ENCODE results near the gene KCNIP1. TPM values are rescaled to one million over a fixed set of nuclear protein-coding genes. Genes with fewer than 3 reads are reported as not detected.
A peak's percentile ranks its signal among the peaks of the same experiment; 100 is the strongest.

The KCNIP1 gene
- total and polyA plus RNA-seq, 8 donors: 0.35 to 4.9 (median 2.5) TPM

DNA sequence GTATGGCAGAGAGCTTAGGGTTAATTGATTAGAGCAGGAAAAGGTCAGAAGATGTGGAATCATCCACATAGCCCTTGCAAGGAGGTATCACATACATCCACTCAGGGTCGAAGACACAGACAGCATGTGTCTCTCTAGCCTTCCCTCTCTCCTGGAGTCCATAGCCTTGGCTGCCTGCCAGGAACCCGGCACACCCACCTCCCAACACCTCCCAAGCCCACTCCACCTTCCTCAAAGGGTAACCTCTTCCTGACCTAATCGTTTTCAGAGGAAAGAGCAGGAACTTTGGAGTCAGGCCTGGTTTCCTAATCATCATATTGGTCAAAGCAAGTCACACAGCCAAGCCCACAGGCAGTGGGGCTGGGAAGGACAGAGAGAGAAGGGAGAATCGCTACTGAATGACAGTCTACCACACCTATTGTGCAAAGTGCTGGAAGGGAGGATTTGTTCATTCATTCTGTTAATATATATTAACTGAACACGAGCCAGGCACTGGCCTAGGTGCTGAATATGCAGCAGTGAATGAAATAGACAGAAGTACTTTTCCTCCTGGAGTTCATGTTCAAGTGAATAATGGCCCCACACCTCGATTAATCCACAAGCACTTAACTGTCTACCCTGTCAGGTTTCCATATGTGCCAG is 107.8 kb downstream of the KCNIP1 start:
- no peaks in the 10 kb centered on the region for H3K36me3 ChIP-seq
- no peaks in the 10 kb centered on the region for H3K27me3 ChIP-seq
- no peaks in the 10 kb centered on the region for H3K9me3 ChIP-seq
- ATAC-seq (no peak), DNase-seq (no peak)
- TF ChIP-seq, protein P1, sequence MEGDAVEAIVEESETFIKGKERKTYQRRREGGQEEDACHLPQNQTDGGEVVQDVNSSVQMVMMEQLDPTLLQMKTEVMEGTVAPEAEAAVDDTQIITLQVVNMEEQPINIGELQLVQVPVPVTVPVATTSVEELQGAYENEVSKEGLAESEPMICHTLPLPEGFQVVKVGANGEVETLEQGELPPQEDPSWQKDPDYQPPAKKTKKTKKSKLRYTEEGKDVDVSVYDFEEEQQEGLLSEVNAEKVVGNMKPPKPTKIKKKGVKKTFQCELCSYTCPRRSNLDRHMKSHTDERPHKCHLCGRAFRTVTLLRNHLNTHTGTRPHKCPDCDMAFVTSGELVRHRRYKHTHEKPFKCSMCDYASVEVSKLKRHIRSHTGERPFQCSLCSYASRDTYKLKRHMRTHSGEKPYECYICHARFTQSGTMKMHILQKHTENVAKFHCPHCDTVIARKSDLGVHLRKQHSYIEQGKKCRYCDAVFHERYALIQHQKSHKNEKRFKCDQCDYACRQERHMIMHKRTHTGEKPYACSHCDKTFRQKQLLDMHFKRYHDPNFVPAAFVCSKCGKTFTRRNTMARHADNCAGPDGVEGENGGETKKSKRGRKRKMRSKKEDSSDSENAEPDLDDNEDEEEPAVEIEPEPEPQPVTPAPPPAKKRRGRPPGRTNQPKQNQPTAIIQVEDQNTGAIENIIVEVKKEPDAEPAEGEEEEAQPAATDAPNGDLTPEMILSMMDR (IDR thresholded peaks at IDR 0.05): no peak
- intact Hi-C loops (cut with DNase I): no loop called here
- H3K4me1 ChIP-seq: no peaks in the 10 kb centered on the region
- no peak overlapping the region for H3K27ac ChIP-seq
- H3K4me3 ChIP-seq: no peak overlapping the region

DNA sequence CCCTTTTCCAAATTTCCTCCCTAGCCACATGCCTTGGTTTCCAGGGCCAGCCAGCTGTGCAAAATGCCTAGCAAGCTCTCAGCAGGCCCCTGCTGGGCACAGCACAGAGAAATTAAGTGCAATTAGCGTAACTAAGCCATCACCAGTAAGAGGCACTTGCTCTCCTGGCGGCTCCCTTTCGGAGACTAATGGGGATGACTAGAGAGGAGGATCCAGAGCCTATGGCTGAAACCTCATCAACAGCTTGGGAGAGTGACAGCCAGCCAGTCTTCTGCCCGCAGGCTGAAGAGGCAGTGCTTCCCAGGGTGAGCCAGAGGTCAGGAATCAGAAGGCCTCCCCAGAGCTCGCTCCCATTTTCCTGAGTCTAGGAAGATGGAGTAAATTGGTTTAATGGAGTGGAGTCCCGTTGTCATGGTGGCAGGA is 108.4 kb downstream of the KCNIP1 start:
- H3K27me3 ChIP-seq: no peaks in the 10 kb centered on the region
- H3K4me1 ChIP-seq: no peaks in the 10 kb centered on the region
- H3K4me3 ChIP-seq: no peak overlapping the region
- no peaks in the 10 kb centered on the region for H3K9me3 ChIP-seq
- DNase-seq (no peak), ATAC-seq (no peak)
- H3K36me3 ChIP-seq: no peaks in the 10 kb centered on the region
- TF ChIP-seq, protein P1 (IDR thresholded peaks at IDR 0.05): no peak
- intact Hi-C loops (cut with DNase I): no loop called here
- no peak overlapping the region for H3K27ac ChIP-seq

DNA sequence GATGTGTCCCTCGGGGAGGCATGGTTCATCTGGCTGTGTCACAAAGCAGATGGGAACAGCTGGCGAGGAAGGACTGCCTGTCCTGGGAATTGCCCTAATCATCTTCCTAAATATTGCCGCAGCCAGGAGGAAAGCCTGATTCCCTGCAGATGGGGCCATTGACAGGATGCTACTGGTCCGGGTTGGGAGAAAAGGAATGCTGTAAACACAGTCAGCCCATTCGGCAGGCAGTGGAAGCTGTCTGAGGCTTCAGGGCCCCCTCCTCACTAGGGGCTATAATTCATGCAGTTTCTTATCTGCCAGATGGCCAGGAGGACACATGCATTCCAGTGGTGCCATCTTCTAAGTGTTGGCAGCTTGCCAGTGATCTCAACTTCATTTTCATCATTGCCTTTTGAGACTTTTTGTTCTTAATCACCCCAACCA is 110.3 kb downstream of the KCNIP1 start:
- DNase-seq (no peak), ATAC-seq (no peak)
- Histone ChIP-seq H3K27me3 (no peaks in the 10 kb centered on the region), H3K4me1 (no peaks in the 10 kb centered on the region), H3K27ac (no peak overlapping the region), H3K4me3 (no peak overlapping the region), H3K9me3 (no peaks in the 10 kb centered on the region), H3K36me3 (no peaks in the 10 kb centered on the region)
- TF ChIP-seq, protein P1 (IDR thresholded peaks at IDR 0.05): no peak
- intact Hi-C loops (cut with DNase I): no loop called here

DNA sequence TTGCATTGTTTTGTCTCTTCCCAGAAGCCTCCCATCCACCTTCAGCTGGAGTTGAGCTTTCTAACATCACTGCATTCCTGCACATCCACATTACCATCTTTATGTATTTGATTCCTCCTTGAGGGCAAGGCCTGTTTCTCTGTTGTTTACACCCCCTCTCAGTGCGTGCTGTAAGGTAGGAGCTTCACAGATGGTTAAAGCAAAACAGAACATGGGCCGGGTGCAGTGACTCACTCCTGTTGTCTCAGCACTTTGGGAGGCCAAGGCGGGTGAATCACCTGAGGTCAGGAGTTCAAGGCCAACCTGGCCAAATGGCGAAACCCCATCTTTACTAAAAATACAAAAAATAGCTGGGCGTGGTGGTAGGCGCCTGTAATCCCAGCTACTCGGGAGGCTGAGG is 110.9 kb downstream of the KCNIP1 start:
- no peak for ATAC-seq
- DNase-seq: no peak
- Histone ChIP-seq H3K27me3 (no peaks in the 10 kb centered on the region), H3K9me3 (no peaks in the 10 kb centered on the region), H3K36me3 (no peaks in the 10 kb centered on the region), H3K4me1 (no peaks in the 10 kb centered on the region), H3K4me3 (no peak overlapping the region), H3K27ac (no peak overlapping the region)
- TF ChIP-seq, protein P1 (IDR thresholded peaks at IDR 0.05): no peak
- intact Hi-C loops (cut with DNase I): no loop called here

DNA sequence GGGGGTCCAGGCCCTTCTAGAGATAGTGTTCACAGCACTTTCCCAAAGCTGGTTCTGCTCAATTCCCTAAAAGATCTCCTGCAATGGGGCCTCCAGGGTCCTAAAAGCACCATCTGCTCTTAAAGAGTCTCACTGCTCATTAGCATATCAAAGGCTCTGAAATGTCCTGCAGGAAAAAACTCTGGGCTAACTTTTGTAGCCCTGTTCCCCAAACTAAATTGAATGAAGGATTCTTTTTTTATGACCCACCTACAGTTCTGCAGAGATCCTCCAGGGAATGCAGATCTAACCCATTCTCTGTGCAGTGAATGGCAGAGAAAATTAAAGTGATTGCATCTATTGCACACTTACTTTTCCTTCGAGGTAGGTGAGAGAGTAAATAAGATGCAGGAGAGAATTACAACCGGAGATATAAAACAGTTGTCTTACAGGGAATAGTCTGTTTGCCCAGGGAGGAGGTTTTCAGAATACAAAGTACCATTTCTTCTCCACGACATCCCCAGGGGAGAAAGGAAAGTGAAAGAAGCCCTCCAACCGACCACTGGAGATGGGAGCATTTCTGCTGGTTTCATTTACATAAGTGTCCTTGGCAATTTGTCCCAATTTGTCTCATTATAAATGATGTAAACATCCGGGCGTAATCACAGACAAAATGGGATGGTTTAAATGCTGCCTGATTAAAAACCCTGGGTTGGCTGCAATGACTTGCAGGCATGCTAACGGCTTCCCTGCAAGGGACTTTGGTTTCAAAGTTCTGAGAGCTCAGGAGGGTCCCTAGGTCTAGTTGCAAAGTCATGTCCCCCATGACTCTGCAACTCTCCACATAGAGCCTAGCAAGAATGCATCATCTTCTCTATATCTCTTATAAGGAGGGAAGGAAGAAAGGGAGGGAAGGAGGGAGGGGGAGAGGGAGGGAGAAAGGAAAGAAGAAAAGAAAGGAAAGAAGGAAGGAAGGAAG is 114.0 kb downstream of the KCNIP1 start:
- no peaks in the 10 kb centered on the region for H3K4me1 ChIP-seq
- TF ChIP-seq, protein P1 (IDR thresholded peaks at IDR 0.05): no peak
- H3K27me3 ChIP-seq: no peaks in the 10 kb centered on the region
- no peak for ATAC-seq
- no peaks in the 10 kb centered on the region for H3K36me3 ChIP-seq
- intact Hi-C loops (cut with DNase I): no loop called here
- H3K4me3 ChIP-seq: no peak overlapping the region
- H3K9me3 ChIP-seq: no peaks in the 10 kb centered on the region
- peak in 1 of 4 donors; percentile 63 for DNase-seq
- H3K27ac ChIP-seq: no peak overlapping the region

Data from left lung (tissue), 10 donors.